HepG2 (cell line): Measurements from ENCODE around the gene MPIG6B.

Experiments used
- CREBL2 ChIP-seq: sonication (generic); formaldehyde crosslinking; IDR thresholded peaks from 2 replicates; pipeline ENCODE4 v1.8.1; 2023; ENCODE audit warnings: missing genetic modification reagents, mild to moderate bottlenecking, borderline replicate concordance
- E2F5 ChIP-seq: sonication (generic); formaldehyde crosslinking; conservative IDR thresholded peaks from 2 replicates; pipeline ENCODE4 v1.4.0; 2020; ENCODE audit warnings: missing genetic modification reagents
- FOXP4 ChIP-seq: sonication (generic); formaldehyde crosslinking; IDR thresholded peaks from 2 replicates; pipeline ENCODE4 v1.4.0; 2020; ENCODE audit warnings: missing genetic modification reagents
- JUN ChIP-seq: sonication (generic); formaldehyde crosslinking; IDR thresholded peaks from 2 replicates; pipeline ENCODE4 v1.4.0; 2020; ENCODE audit warnings: mild to moderate bottlenecking, missing genetic modification reagents
- POLR2A ChIP-seq, 2 experiments: IDR thresholded peaks; 2 replicates each; pipeline ENCODE4 v1.6.1; 2011; ENCODE audit warnings: low read depth in 2 of 2, low read length in 2 of 2, mild to moderate bottlenecking in 1 of 2, moderate library complexity in 1 of 2; ENCODE audit not compliant: insufficient read depth in 1 of 2
- USF2 ChIP-seq, 2 experiments: sonication (generic) in 1 of 2; formaldehyde crosslinking in 1 of 2; IDR thresholded peaks; 2 replicates each; pipeline versions ENCODE4 v1.5.1 to v1.6.1; 2011 to 2020; ENCODE audit warnings: borderline replicate concordance in 1 of 2, low read depth in 1 of 2, low read length in 1 of 2, mild to moderate bottlenecking in 1 of 2, missing genetic modification reagents in 1 of 2, moderate library complexity in 1 of 2

GRCh38 chr6:31764198-31764597 lies 41.0 kb downstream of the MPIG6B start:
- no peak for TF ChIP-seq CREBL2 (CRISPR knock-in tag)
- no peak for TF ChIP-seq JUN (CRISPR knock-in tag)
- no peak for TF ChIP-seq FOXP4
- no peak for TF ChIP-seq POLR2A (IDR thresholded peaks at IDR 0.05; ENCODE audit: insufficient read depth in 1 of 2, low read depth in 2 of 2, low read length in 2 of 2)
- no peak for TF ChIP-seq USF2 (IDR thresholded peaks at IDR 0.05; ENCODE audit: low read depth, low read length)
- TF ChIP-seq USF2 (CRISPR knock-in tag; IDR thresholded peaks at IDR 0.05; ENCODE audit: borderline replicate concordance): no peak
- no peak for TF ChIP-seq E2F5 (CRISPR knock-in tag)
